Measurements from ENCODE around the gene ABTB2.

- no peak for TF ChIP-seq POLR2A (IDR thresholded peaks at IDR 0.05)
- TF ChIP-seq EP300 (IDR thresholded peaks at IDR 0.05) = peak in 1 of 2 donors; percentile 85
- TF ChIP-seq CTCF (IDR thresholded peaks at IDR 0.05) = no peak
Measured at GRCh38 chr11:34266090-34266912, 91.5 kb downstream of the ABTB2 start.

Data from tibial nerve (tissue), 4 donors.